Right lobe of liver (tissue), 6 donors: ENCODE measurements around the gene SLMAP. TPM values are rescaled to one million over a fixed set of nuclear protein-coding genes. Genes with fewer than 3 reads are reported as not detected.
A peak's percentile ranks its signal among the peaks of the same experiment; 100 is the strongest.

ENCODE experiments used
- ATAC-seq, 4 donors: fragments of 200-7000 bp; cut with Tn5 transposase; one replicate each; pipeline ENCODE4 v1.9.1; 2020; ENCODE audit warnings: mild to moderate bottlenecking in 4 of 4, moderate library complexity in 4 of 4
- DNase-seq, 3 donors: peaks; one replicate each; pipeline ENCODE4 v3.0.0-alpha.2; 2020
- H3K27ac ChIP-seq, 3 donors: fragments of 200-600 bp; one replicate each; pipeline ENCODE4 v1.8.0; 2022
- H3K27me3 ChIP-seq, 2 donors: fragments of 200-600 bp; one replicate each; pipeline ENCODE4 v1.8.0; 2022
- H3K36me3 ChIP-seq, 4 donors: fragments of 200-600 bp; sonication (generic) in 1 of 4; one replicate each; pipeline versions ENCODE4 v1.5.1 to v1.8.0; 2017 to 2022; ENCODE audit warnings: control low read depth in 1 of 4
- H3K4me1 ChIP-seq, 4 donors: fragments of 200-600 bp; sonication (generic) in 1 of 4; one replicate each; pipeline versions ENCODE4 v1.5.1 to v1.8.0; 2017 to 2022; ENCODE audit warnings: control low read depth in 1 of 4
- H3K4me3 ChIP-seq, 3 donors: fragments of 200-600 bp; one replicate each; pipeline ENCODE4 v1.8.0; 2022
- H3K9me3 ChIP-seq, 4 donors: fragments of 200-600 bp; sonication (generic) in 1 of 4; one replicate each; pipeline versions ENCODE4 v1.5.1 to v1.8.0; 2017 to 2022; ENCODE audit warnings: control low read depth in 1 of 4
- CTCF ChIP-seq, 4 donors: fragments of 200-600 bp in 3 of 4; fragments of 450-650 bp in 1 of 4; IDR thresholded peaks; one replicate each; pipeline versions ENCODE4 v1.5.1 to v1.8.0; 2016 to 2022; ENCODE audit warnings: antibody characterized with exemption in 4 of 4, mild to moderate bottlenecking in 2 of 4
- POLR2A ChIP-seq: fragments of 450-650 bp; IDR thresholded peaks from one replicate; pipeline ENCODE4 v1.6.1; 2017; ENCODE audit warnings: antibody characterized with exemption, mild to moderate bottlenecking
- WGBS: methylation state at CpG from one replicate; pipeline ENCODE4 v1.1.6; 2018; ENCODE audit warnings: low coverage, low lambda C conversion rate; ENCODE audit not compliant: insufficient coverage; ENCODE audit errors: missing lambda C conversion rate; 5-methylcytosine and 5-hydroxymethylcytosine counted together
- intact Hi-C, 2 donors: fragments of 100-400 bp; cut with DNase I; formaldehyde crosslinking; loops; one replicate each; pipeline versions ENCODE4 v1.11.2 to v1.14.1; 2022
- total RNA-seq, 6 experiments: library from RNA; depleted of rRNA in 2 of 6; stranded (reverse); fragments of >200 nt in 2 of 6; fragmentation: NEBNext Ultra II Directional in 3 of 6; extraction: Animal tissue kit (Norgen Biotek cat#: 25700) in 3 of 6; gene quantifications; one replicate each; pipeline versions ENCODE4 v1.1.0 to v1.2.4, GENCODE V29; 2016 to 2023
- donor health status: DM: no; HTN: yes; CAD: no.
- donor health status: DM: no; HTN: no; CAD: no.
- donor health status: DM: no; HTN: no; CAD: no.
- donor health status: DM: no; HTN: yes; CAD: no.
- donor health status: DM: no; HTN: yes; CAD: no.

SLMAP gene
- total RNA-seq, 6 experiments from 2014 or later: 21.1 to 34.9 (median 25.1) TPM

GRCh38 chr3:57764794-57765193 lies 8.7 kb downstream of the SLMAP start:
- H3K4me1 ChIP-seq: peaks cover 0 to 41% (median 11%) of the 10 kb centered on the region in 4 donors
- intact Hi-C loops: loop anchor here in 1 of 2 donors (10.0 kb wide), 1 partner anchor 50 kb away; no protein-coding TSS in a partner anchor
- H3K36me3 ChIP-seq: peaks cover 0 to 5% (median 0%) of the 10 kb centered on the region in 4 donors
- 40% methylated on average over 2 of the region's 2 CpGs for WGBS
- ATAC-seq (peak; percentile 80 to 92 (median 84)), DNase-seq (no peak)
- no peaks in the 10 kb centered on the region for H3K9me3 ChIP-seq
- H3K27me3 ChIP-seq: no peaks in the 10 kb centered on the region
- H3K4me3 ChIP-seq: no peak overlapping the region
- TF ChIP-seq POLR2A (no peak), CTCF (IDR thresholded peaks at IDR 0.05) (no peak)
- no peak overlapping the region for H3K27ac ChIP-seq

GRCh38 chr3:57768595-57768994 lies 12.5 kb downstream of the SLMAP start:
- intact Hi-C loops: loop anchor here in 1 of 2 donors (10.0 kb wide), 1 partner anchor 46 kb away; no protein-coding TSS in a partner anchor
- H3K27ac ChIP-seq: no peak overlapping the region
- no peak for DNase-seq
- no peak for ATAC-seq
- TF ChIP-seq CTCF (IDR thresholded peaks at IDR 0.05) (no peak), POLR2A (no peak)
- no peaks in the 10 kb centered on the region for H3K27me3 ChIP-seq
- no peak overlapping the region for H3K4me3 ChIP-seq
- no CpG with 5 or more reads among the region's 3 CpGs for WGBS
- H3K36me3 ChIP-seq: no peaks in the 10 kb centered on the region
- H3K9me3 ChIP-seq: no peaks in the 10 kb centered on the region
- H3K4me1 ChIP-seq: peaks cover 0 to 33% (median 9%) of the 10 kb centered on the region in 4 donors

- intact Hi-C loops: no loop called here
- TF ChIP-seq CTCF (IDR thresholded peaks at IDR 0.05): no peak
- no peak for TF ChIP-seq POLR2A
- WGBS: 73% methylated on average over 4 of the region's 4 CpGs
Observed at GRCh38 chr3:57770009-57770827, 14.1 kb downstream of the SLMAP start.

GRCh38 chr3:57772251-57772650 lies 16.1 kb downstream of the SLMAP start:
- H3K27me3 ChIP-seq: no peaks in the 10 kb centered on the region
- ATAC-seq (no peak), DNase-seq (no peak)
- no peak for TF ChIP-seq CTCF (IDR thresholded peaks at IDR 0.05)
- TF ChIP-seq POLR2A: no peak
- no peak overlapping the region for H3K27ac ChIP-seq
- 80% methylated on average over 1 of the region's 4 CpGs for WGBS
- intact Hi-C loops: no loop called here
- H3K36me3 ChIP-seq: no peaks in the 10 kb centered on the region
- H3K4me1 ChIP-seq: peaks cover 0 to 10% (median under 1%) of the 10 kb centered on the region in 4 donors
- H3K9me3 ChIP-seq: no peaks in the 10 kb centered on the region
- H3K4me3 ChIP-seq: no peak overlapping the region

More at GRCh38 chr3:57770009-57770827, 14.1 kb downstream of the SLMAP start:
- DNase-seq (no peak), ATAC-seq (peak in 3 of 4 donors; percentile 38 to 42 (median 40))
- Histone ChIP-seq H3K9me3 (no peaks in the 10 kb centered on the region), H3K4me3 (no peak overlapping the region), H3K27me3 (no peaks in the 10 kb centered on the region), H3K27ac (no peak overlapping the region), H3K4me1 (peaks cover 0 to 17% (median 3%) of the 10 kb centered on the region in 4 donors), H3K36me3 (no peaks in the 10 kb centered on the region)
